Natural killer cell (primary cell): ENCODE data around the gene DDN. TPM values are rescaled to one million over a fixed set of nuclear protein-coding genes. Genes with fewer than 3 reads are reported as not detected.

Experiments used
- ATAC-seq, 3 donors: fragments of 150-1000 bp in 2 of 3; fragments of 200-7000 bp in 1 of 3; cut with Tn5 transposase; 1 replicate in 1 of 3; 2 replicates in 2 of 3; pipeline ENCODE4 v1.10.0; 2021; ENCODE audit warnings: mild to moderate bottlenecking in 2 of 3, moderate library complexity in 2 of 3
- DNase-seq, 2 donors: peaks; one replicate each; pipeline versions ENCODE4 v3.0.0 to v3.0.0-alpha.2; 2013 to 2021; ENCODE audit warnings: mixed read lengths in 1 of 2
- H3K27ac ChIP-seq: one replicate; pipeline ENCODE4 v1.5.1; 2013; ENCODE audit warnings: mild to moderate bottlenecking, low read length
- H3K27me3 ChIP-seq: one replicate; pipeline ENCODE4 v1.6.1; 2013; ENCODE audit warnings: low read length; ENCODE audit not compliant: control insufficient read depth, insufficient read depth
- H3K36me3 ChIP-seq: one replicate; pipeline ENCODE4 v1.6.1; 2013; ENCODE audit warnings: low read length; ENCODE audit not compliant: control insufficient read depth, insufficient read depth
- H3K4me1 ChIP-seq: one replicate; pipeline ENCODE4 v1.6.1; 2013; ENCODE audit warnings: low read length; ENCODE audit not compliant: control insufficient read depth, insufficient read depth
- H3K4me3 ChIP-seq: one replicate; pipeline ENCODE4 v1.5.1; 2013; ENCODE audit warnings: low read length
- H3K9me3 ChIP-seq: one replicate; pipeline ENCODE4 v1.6.1; 2013; ENCODE audit warnings: low read length; ENCODE audit not compliant: control insufficient read depth, insufficient read depth
- H3K27ac Mint-ChIP-seq, 2 donors: one replicate each; pipeline ENCODE4 v1.8.0; 2022; ENCODE audit warnings: mild to moderate bottlenecking in 2 of 2, mixed read lengths in 2 of 2, moderate library complexity in 1 of 2
- H3K27me3 Mint-ChIP-seq, 2 donors: one replicate each; pipeline ENCODE4 v1.8.0; 2022; ENCODE audit warnings: low read depth in 2 of 2, mixed read lengths in 2 of 2
- H3K36me3 Mint-ChIP-seq: one replicate; pipeline ENCODE4 v1.8.0; 2022; ENCODE audit warnings: mixed read lengths
- H3K4me1 Mint-ChIP-seq, 2 donors: one replicate each; pipeline ENCODE4 v1.8.0; 2022; ENCODE audit warnings: mixed read lengths in 2 of 2
- H3K4me3 Mint-ChIP-seq: one replicate; pipeline ENCODE4 v1.8.0; 2022; ENCODE audit warnings: mild to moderate bottlenecking, moderate library complexity, mixed read lengths
- H3K9me3 Mint-ChIP-seq, 2 donors: one replicate each; pipeline ENCODE4 v1.8.0; 2022; ENCODE audit warnings: mixed read lengths in 2 of 2
- WGBS: methylation state at CpG from one replicate; pipeline ENCODE4 v1.1.7; 2013; ENCODE audit warnings: missing lambda C conversion rate; ENCODE audit not compliant: insufficient coverage; 5-methylcytosine and 5-hydroxymethylcytosine counted together
- intact Hi-C: fragments of 100-400 bp; cut with micrococcal nuclease; formaldehyde crosslinking; loops from one replicate; pipeline ENCODE4 v1.14.2; 2022
- total RNA-seq, 4 donors: library from RNA; stranded (reverse); fragments of 120-200 nt in 1 of 4; gene quantifications; one replicate each; pipeline versions ENCODE4 v1.2.3 to v1.2.4, GENCODE V29; 2013 to 2022
- TF ChIP-seq, protein P1 (sequence below): fragments of 200-600 bp; IDR thresholded peaks from one replicate; pipeline ENCODE4 v1.8.0; 2022; ENCODE audit warnings: antibody characterized with exemption

The DDN gene
- total RNA-seq, 3 donors from 2014 or later (not counting 1 experiment from before 2014, with no cell fraction given), result 1.1 to 3.4 (median 1.4) TPM

DNA sequence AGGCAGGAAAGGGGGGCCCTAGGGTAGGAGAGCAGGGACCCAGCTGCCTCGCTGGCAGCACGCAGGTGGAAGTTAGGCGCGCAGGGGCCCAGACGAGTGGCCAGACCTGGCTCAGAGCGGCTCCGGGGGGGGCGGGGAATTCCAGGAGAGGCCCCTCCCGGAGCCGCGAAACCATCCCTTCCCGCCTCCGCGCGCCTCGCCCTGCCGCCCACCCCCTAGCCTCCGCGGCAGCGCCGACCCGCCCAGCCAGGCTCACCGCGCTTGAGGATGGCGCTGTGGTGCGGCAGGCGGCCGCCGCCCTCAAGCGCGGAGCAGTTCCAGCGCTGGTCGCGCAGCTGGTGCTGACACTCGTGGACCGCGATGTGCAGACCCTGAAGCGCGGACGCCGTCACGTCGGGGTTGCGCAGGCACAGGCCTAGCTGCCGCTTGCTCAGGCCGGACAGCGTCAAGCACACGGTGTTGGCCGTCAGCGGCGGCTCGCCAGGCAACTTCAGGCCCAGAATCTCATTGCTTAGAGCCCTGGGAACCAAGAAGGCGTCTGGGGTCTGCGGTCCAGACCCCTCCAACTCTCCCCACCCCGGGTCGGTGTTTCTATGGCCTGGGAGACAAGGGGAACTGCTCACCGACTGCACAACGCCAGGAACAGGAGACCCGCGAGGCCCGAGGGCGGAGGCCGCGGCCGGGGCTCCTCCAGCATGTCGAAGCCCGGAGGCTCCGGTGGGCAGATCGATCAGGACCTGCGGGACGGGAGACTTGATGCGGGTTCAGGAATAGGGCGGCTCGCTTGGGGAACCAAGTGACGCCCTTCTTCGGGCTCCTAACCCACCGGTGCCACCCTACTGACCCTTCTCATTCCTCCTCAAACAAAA, 29.1 kb downstream of the DDN start:
- Mint-ChIP-seq H3K4me1 (peaks cover 29 to 42% of the 10 kb centered on the region in 2 donors), H3K9me3 (no peaks in the 10 kb centered on the region), H3K4me3 (peak overlapping the region; percentile 39), H3K27ac (no peak overlapping the region), H3K27me3 (peaks cover 19 to 28% of the 10 kb centered on the region in 2 donors), H3K36me3 (no peaks in the 10 kb centered on the region)
- TF ChIP-seq, protein P1, sequence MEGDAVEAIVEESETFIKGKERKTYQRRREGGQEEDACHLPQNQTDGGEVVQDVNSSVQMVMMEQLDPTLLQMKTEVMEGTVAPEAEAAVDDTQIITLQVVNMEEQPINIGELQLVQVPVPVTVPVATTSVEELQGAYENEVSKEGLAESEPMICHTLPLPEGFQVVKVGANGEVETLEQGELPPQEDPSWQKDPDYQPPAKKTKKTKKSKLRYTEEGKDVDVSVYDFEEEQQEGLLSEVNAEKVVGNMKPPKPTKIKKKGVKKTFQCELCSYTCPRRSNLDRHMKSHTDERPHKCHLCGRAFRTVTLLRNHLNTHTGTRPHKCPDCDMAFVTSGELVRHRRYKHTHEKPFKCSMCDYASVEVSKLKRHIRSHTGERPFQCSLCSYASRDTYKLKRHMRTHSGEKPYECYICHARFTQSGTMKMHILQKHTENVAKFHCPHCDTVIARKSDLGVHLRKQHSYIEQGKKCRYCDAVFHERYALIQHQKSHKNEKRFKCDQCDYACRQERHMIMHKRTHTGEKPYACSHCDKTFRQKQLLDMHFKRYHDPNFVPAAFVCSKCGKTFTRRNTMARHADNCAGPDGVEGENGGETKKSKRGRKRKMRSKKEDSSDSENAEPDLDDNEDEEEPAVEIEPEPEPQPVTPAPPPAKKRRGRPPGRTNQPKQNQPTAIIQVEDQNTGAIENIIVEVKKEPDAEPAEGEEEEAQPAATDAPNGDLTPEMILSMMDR, result no peak
- ATAC-seq (peak; percentile 44 to 61 (median 45)), DNase-seq (peak in 1 of 2 donors; percentile 73)
- Histone ChIP-seq H3K27ac (no peak overlapping the region), H3K36me3 (no peaks in the 10 kb centered on the region), H3K27me3 (peaks cover 47% of the 10 kb centered on the region), H3K4me3 (no peak overlapping the region), H3K9me3 (no peaks in the 10 kb centered on the region), H3K4me1 (peaks cover 46% of the 10 kb centered on the region)
- intact Hi-C loops, result loop anchor here (10.0 kb wide), 1 partner anchor 45 kb away; the partner anchor contains the start of gene FKBP11
- 8% methylated on average over 77 of the region's 77 CpGs for WGBS

DNA sequence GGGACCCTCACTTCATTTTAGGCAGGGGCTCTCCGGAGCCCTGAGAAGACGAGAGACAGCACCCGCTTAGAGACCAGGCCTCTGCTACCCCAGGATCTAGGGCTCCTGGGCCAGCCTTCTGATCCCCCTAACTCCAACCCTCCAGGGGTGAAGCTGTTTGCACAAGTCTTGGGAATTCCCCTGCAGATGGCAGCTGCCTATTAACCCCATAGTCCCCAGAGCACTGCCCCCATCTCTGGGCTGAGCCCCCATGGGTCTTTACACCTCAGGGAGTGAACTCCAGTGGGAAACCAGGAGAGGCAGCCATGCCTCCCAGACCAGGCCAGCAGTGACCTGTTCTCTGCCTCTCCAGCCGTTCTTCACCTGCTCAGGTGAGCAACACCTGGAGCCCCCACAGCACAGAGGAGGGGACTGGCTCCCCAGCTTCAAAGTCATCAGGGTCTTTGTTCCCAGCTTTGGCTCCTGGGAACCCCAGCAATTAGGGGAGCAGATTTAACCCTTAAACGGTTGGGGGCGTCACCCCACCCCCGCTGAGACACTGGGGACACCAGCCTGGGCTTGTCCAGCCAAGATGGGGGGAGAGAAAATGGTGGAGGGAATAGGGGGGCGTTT, 29.9 kb downstream of the DDN start:
- TF ChIP-seq, protein P1, result no peak
- H3K4me3 Mint-ChIP-seq, result no peak overlapping the region
- peaks cover 19 to 28% of the 10 kb centered on the region in 2 donors for H3K27me3 Mint-ChIP-seq
- 70% methylated on average over 8 of the region's 8 CpGs for WGBS
- H3K9me3 Mint-ChIP-seq, result no peaks in the 10 kb centered on the region
- no peaks in the 10 kb centered on the region for H3K36me3 Mint-ChIP-seq
- no peak overlapping the region for H3K4me3 ChIP-seq
- peaks cover 29 to 42% of the 10 kb centered on the region in 2 donors for H3K4me1 Mint-ChIP-seq
- no peak for DNase-seq
- no peak for ATAC-seq
- no peaks in the 10 kb centered on the region for H3K36me3 ChIP-seq
- H3K4me1 ChIP-seq, result peaks cover 46% of the 10 kb centered on the region
- no peak overlapping the region for H3K27ac ChIP-seq
- H3K27ac Mint-ChIP-seq, result no peak overlapping the region
- no peaks in the 10 kb centered on the region for H3K9me3 ChIP-seq
- intact Hi-C loops, result no loop called here
- H3K27me3 ChIP-seq, result peaks cover 46% of the 10 kb centered on the region

DNA sequence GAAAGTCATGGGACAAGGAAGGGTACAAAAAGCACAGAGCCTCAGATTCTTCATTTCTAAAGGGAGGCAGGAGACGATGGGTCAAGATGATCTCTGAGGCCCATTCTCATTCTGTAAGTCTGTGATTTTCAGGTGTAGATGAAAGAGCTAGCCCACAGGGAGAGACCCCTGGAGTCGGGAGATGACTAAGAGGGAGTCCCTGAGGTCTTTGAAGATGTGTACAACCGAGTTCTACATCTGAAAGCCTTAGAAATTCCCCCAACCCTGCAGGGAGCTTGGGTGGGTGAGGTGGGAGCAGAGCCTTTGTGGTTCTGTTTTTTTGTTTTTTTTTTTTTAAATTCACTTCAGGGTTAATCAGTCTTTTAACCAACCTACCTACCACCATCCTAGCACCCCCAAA, 30.7 kb downstream of the DDN start:
- H3K36me3 Mint-ChIP-seq, result no peaks in the 10 kb centered on the region
- no peak overlapping the region for H3K4me3 Mint-ChIP-seq
- peaks cover 38% of the 10 kb centered on the region for H3K27me3 ChIP-seq
- no peak for DNase-seq
- TF ChIP-seq, protein P1, result no peak
- peaks cover 40% of the 10 kb centered on the region for H3K4me1 ChIP-seq
- H3K36me3 ChIP-seq, result no peaks in the 10 kb centered on the region
- H3K27ac ChIP-seq, result no peak overlapping the region
- 83% methylated on average over 3 of the region's 3 CpGs for WGBS
- no peaks in the 10 kb centered on the region for H3K9me3 ChIP-seq
- H3K9me3 Mint-ChIP-seq, result no peaks in the 10 kb centered on the region
- H3K27me3 Mint-ChIP-seq, result peaks cover 19 to 25% of the 10 kb centered on the region in 2 donors
- H3K4me1 Mint-ChIP-seq, result peaks cover 29 to 40% of the 10 kb centered on the region in 2 donors
- intact Hi-C loops, result no loop called here
- no peak for ATAC-seq
- H3K4me3 ChIP-seq, result no peak overlapping the region
- H3K27ac Mint-ChIP-seq, result no peak overlapping the region
